NCI-H1694 treated with DMSO at 0.1 percent for 48 hours (cell line): Measurements from ENCODE around the gene LSM3.

Experiments used
- DNase-seq: peaks from one replicate; lab custom pipeline; 2025; lab: John Stamatoyannopoulos, UW

LSM3 gene

GRCh38 chr3:14157951-14158350 is 20.7 kb upstream of the LSM3 start:
- DNase-seq: no peak

DNA sequence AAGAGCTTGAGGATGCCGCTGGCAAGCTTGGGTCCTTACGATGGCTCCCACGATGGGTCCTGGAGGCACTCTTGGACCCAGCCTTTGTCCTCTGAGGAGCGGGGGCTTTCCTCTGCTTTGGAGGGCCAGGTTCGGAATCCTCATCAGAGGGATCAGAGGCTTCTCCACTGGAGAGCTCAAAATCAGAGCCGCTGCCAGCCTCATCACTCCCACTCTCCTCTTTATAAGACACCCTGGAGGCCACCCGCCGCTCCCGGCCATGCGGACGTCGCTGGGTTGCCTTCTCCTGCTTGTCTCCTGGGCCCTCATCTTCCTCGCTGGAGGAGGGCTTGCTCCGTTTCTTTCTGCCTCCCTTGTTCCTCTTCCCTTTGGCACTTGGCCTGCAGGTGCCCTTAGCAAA is 20.2 kb upstream of the LSM3 start:
- DNase-seq: no peak

GRCh38 chr3:14159426-14159825 is 19.2 kb upstream of the LSM3 start:
- no peak for DNase-seq

DNA sequence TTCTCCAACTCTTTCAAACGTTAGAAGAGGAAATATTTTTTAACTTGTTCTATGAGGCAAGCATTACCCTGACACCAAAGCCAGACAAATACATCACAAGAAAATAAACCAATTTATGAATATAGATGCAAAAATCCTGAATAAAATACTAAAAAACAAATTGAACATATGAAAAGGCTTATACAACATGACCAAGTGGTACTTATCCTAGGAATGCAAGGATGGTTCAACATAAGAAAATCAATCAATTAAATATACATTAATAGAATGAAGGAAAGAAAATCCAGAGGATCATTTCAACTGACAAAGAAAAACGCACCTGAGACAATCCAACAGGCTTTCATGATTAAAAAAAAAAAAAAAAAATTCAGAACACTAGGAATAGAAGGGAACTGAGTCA is 17.3 kb upstream of the LSM3 start:
- no peak for DNase-seq

DNA sequence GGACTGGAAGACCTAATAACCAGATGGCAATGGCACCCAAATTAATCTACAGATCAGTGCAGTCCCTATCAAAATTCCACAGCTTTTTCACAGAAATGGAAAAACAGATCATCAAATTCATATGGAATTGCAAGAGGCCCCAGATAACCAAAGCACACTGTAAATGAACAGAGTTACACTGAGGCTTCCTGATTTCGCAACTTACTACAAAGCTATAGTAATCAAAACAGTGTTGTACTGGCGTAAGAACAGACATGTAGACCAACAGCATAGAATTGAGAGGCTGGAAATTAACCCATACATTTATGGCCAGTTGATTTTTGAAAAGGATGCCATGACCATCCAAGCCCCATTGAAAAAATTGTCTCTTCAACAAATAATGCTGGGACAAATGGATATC is 16.4 kb upstream of the LSM3 start:
- no peak for DNase-seq

DNA sequence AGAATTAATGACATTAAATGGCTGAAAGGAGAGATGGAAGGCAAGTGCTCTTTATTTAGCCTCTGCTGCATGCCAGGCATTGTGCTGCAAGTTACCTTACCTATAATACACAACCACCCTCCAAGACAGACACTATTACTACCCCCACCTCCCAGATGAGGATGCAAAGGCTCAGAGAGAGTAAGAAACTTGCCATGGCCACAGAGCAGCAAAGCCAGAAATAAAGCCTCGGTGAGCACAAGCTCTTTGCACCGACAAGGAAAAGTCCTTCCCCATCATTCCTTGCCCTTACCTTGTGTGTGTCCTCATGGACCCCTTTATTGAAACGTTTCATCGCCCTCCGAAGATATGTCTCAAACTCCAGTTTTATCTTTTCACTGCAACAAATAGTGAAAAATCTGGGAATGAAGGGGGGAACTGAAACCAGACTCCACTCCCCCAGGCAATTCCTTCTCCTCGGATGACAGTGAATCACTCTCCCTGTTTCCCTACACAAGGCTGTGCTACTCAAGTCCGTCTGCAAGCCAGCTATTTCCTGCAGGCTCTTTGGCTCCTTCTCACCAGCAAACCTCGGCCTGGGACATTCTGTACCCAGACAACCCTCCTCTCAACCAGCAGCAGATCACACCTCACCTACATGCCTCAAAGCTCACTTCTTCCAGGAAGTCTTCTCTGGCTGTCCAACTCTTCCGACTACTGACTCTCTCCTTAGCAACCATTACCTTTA is 11.6 kb upstream of the LSM3 start:
- DNase-seq: no peak

- no peak for DNase-seq
These were observed 9.2 kb upstream of the LSM3 start for GRCh38 chr3:14169435-14169834.

DNA sequence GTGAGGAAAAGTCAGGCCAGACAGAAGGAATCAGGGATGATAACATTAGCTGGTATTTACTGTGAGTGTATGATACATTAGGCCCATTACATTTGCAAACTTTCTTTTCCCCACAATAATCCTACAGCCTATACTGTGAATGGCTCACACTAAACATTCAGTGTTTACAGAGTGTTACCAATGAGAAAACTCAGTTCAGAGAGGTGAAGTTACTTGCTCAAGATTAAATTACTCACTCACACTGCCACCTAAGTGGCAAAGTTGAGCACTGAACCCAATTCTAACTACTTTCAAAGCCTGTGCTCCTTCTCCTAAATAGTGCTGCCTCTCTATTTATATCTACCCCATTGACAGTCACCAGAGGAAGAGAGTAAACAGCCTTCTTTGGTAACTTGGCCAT is 8.7 kb upstream of the LSM3 start:
- no peak for DNase-seq

GRCh38 chr3:14170531-14171159 is 8.0 kb upstream of the LSM3 start:
- no peak for DNase-seq

GRCh38 chr3:14172496-14172895 is 6.1 kb upstream of the LSM3 start:
- DNase-seq: no peak

DNA sequence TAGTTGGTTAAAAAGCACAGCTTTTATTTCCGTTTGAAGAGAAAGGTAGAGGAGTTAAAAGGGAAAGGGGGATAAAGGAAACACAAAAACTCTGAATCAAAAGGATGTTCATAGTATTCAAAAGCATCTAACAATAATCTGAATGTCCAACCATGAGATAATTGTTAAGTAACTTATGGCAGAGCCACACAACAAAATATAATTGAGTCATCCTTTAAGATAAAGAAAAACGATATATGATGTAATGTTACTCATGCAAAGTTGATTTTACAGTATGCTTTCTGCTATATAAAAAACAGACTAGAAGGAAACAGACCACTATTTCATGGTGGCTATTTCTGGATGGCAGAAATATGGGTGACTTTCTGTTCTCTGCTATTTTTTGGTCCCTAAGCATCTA is 4.1 kb upstream of the LSM3 start:
- no peak for DNase-seq

GRCh38 chr3:14175383-14176037 is 3.1 kb upstream of the LSM3 start:
- DNase-seq: no peak

DNA sequence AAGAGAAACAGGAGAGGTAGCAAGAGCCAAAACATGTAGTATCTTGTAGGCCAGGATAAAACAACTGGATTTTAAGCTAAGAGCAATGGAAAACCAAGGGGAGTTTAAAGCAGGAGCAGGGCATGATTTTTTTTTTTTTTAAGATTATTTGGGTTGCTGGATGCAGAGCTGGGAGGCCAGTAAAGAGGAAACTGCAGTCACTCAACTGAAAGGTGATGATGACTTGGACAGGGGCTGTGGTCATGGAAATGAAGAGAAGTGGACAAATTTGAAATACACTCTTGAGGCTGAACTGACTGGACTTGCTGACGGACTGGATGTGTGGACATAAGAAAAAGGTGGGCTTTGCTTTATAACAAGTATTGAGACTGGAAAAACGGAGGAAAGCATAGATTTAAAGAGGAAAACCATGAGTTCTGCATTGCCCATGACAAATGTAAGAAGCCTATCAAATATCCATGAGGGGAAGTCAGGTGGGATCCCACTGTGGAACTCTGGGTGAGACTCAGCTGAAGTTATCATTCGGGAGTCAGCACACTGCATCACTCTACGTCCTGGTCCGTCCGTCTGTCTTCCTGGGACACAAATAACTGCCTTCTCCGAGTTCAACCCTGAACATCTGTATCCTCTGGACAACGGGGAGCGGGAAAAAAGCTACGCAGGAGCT is 904 bp upstream of the LSM3 start:
- no peak for DNase-seq

- no peak for DNase-seq
These were observed 473 bp downstream of the LSM3 start for GRCh38 chr3:14179114-14179465.

DNA sequence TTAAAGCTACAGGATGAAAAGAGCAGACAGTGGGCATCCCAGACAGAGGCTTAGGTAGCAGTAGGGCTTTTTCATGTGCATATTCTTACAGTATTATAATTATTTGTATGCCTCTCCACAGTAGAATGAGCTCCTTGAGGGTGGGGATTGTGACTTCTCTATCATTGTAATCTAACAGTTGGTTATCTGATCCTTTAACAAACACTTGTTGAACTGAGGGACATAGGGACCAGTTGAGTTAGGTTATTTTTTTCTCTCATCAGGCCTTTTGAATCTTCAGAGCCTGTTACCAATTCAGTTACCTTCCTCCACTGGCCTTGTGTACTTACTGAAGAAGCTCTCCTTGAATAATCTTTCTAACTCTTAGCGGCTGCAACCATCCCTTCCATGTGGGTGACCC is 1.2 kb downstream of the LSM3 start:
- no peak for DNase-seq

DNA sequence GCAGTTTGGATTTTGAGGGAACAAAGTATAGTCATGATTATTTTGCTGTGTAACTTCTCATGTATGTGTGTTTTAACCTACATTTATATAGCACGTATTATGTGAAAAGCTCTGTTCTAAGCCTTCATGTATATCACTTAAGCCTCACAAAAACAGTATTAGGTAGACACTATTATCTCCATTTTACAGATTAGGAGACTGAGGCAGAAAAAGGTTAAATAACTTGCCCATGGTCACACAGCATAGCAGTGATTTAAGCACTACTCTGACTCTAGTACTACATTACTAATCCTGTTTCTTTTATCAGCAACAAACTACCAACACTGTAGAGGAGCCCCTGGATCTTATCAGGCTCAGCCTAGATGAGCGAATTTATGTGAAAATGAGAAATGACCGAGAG is 2.6 kb downstream of the LSM3 start:
- no peak for DNase-seq

DNA sequence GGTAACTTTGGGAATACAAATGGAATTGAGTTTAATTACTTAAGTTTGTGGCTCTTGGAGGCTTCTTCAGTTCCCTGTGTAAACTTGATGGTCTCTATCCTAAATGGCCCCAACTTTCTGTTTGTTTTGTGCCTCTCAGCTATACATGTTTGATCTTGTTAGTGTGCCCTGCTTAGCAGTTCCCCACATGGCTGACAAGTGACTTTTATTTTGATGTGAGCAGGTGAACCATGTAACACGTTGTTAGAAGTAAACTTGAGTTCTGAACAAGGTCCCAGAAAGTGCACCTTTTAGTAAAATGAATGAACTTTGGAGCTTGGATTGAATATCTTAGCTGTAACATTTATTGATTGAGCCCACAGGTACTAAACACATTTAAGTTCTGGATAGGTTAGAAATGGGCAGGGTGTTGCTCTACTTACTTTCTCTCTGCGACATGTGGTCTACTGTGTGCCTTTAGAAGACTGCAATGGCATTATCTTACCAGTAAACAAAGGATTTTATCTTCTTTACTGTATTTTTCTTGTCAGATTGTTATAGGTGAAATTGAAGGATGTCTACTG is 4.5 kb downstream of the LSM3 start:
- no peak for DNase-seq

DNA sequence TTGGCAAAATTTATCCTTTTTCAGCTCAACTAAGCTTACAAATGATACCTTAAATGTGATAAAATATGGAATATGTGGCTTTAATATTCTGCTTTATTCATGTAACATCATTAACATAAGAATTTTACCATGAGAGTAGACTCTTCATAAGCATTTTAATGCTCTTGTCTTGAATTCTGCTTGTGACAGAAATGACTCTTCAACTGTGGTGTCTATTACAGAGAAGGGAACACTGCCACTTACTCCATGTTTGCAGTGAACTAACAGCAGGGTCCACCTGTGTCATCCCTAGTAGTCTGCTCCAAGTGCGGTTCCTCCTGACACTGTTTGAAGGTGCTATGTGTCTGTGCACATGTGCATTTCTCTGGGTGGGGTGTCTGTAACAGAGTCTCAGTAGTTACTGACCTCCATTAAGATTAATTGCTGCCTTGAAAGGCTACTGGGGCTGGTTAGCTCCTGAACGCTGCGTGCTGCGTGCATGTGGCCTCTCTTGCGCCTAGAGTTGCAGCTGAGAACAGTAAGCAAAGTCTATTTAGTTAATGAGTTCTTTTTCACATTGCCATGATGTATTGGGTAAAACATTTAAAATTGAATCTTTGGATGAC is 8.3 kb downstream of the LSM3 start:
- DNase-seq: no peak

GRCh38 chr3:14188041-14188754 is 9.6 kb downstream of the LSM3 start:
- no peak for DNase-seq

GRCh38 chr3:14194865-14195264 is 16.2 kb downstream of the LSM3 start:
- no peak for DNase-seq

DNA sequence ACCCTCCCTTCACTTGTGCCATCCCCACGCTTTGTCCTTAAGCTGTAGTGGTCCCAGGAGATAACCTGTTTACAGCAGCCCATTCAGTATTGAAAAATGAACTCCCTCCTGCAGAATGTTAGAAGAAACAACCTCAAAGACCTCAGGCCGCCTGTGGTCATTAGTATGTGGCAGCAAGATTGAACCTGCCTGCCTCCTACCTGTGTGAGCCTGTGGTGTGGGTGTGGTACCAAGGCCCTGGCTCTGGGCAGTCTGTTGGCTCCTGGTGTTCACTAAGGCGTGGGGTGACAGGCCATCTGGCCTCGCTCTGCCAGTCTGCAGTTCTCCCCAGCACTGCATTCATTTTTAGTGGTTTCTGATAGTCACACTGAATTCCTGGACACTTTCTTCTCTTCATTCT is 21.0 kb downstream of the LSM3 start:
- DNase-seq: no peak

DNA sequence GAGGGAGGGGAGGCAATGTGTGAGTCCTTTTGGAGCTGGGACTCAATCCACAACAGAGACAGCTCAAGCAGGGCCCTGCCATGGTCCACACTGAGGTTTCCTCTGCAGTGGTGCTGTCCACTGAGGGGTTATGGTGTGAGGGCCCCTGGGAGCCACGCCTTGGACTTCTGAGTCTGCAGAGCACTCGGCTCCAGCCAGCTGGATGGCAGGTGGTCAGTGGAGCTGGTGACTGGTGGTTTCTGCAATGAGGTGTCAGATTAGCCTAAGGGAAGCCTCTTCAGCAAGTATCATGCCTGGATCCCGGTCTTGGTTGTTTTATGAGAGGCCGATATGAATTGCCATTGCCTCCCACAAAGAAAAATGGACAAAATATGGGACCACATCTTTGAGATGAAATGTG is 21.7 kb downstream of the LSM3 start:
- no peak for DNase-seq
